Uterus (tissue), 4 donors: Measurements from ENCODE around the gene SLC17A4. TPM values are rescaled to one million over a fixed set of nuclear protein-coding genes. Genes with fewer than 3 reads are reported as not detected.

Experiments
- DNase-seq, 2 donors: peaks; one replicate each; pipeline ENCODE4 v3.0.0-alpha.2; 2019 to 2020
- H3K27ac ChIP-seq, 2 donors: fragments of 200-600 bp; sonication (generic); 1 replicate in 1 of 2; 2 replicates in 1 of 2; pipeline ENCODE4 v1.5.1; 2016 to 2018
- H3K27me3 ChIP-seq, 2 donors: fragments of 200-600 bp; sonication (generic); one replicate each; pipeline ENCODE4 v1.5.1; 2018 to 2019; ENCODE audit warnings: control low read depth in 1 of 2
- H3K36me3 ChIP-seq, 2 donors: fragments of 200-600 bp; sonication (generic); one replicate each; pipeline ENCODE4 v1.5.1; 2019; ENCODE audit warnings: control low read depth in 1 of 2
- H3K4me1 ChIP-seq, 2 donors: fragments of 200-600 bp; sonication (generic); one replicate each; pipeline ENCODE4 v1.5.1; 2018 to 2019; ENCODE audit warnings: control low read depth in 1 of 2
- H3K4me3 ChIP-seq, 2 donors: fragments of 200-600 bp; sonication (generic); 1 replicate in 1 of 2; 2 replicates in 1 of 2; pipeline ENCODE4 v1.5.1; 2018 to 2019; ENCODE audit warnings: mild to moderate bottlenecking in 1 of 2
- H3K9me3 ChIP-seq, 2 donors: fragments of 200-600 bp; sonication (generic); one replicate each; pipeline ENCODE4 v1.5.1; 2019; ENCODE audit warnings: control low read depth in 1 of 2
- CTCF ChIP-seq, 4 experiments: fragments of 200-600 bp in 2 of 4; fragments of 450-650 bp in 2 of 4; sonication (generic) in 2 of 4; IDR thresholded peaks; one replicate each; pipeline ENCODE4 v1.5.1; 2016 to 2019; ENCODE audit warnings: antibody characterized with exemption in 4 of 4, mild to moderate bottlenecking in 2 of 4, moderate library complexity in 1 of 4
- POLR2A ChIP-seq, 2 donors: fragments of 450-650 bp; IDR thresholded peaks; one replicate each; pipeline ENCODE4 v1.6.1; 2016; ENCODE audit warnings: antibody characterized with exemption in 2 of 2, mild to moderate bottlenecking in 1 of 2, moderate library complexity in 1 of 2
- intact Hi-C: fragments of 100-400 bp; cut with DNase I; formaldehyde crosslinking; loops from one replicate; pipeline ENCODE4 v1.15.1; 2023; ENCODE audit warnings: low total_unique reads
- total RNA-seq, 4 donors: library from RNA; depleted of rRNA in 3 of 4; stranded (reverse); fragments of >200 nt in 3 of 4; gene quantifications; one replicate each; pipeline versions ENCODE4 v1.1.0 to v1.2.4, GENCODE V29; 2014 to 2023
- donor health status: DM: yes; HTN: yes; CAD: no.

The SLC17A4 gene
- total RNA-seq, 4 donors from 2014 or later, result under 0.01 TPM; not detected in 3

GRCh38 chr6:25756382-25757363 lies 2.1 kb downstream of the SLC17A4 start:
- intact Hi-C loops, result no loop called here

GRCh38 chr6:25757936-25758642 lies 3.5 kb downstream of the SLC17A4 start:
- Histone ChIP-seq H3K4me3 (no peak overlapping the region), H3K27me3 (no peaks in the 10 kb centered on the region), H3K4me1 (no peaks in the 10 kb centered on the region), H3K9me3 (no peaks in the 10 kb centered on the region), H3K27ac (no peak overlapping the region), H3K36me3 (no peaks in the 10 kb centered on the region)
- TF ChIP-seq CTCF (IDR thresholded peaks at IDR 0.05), result no peak
- no peak for TF ChIP-seq POLR2A (IDR thresholded peaks at IDR 0.05)
- DNase-seq, result no peak
- intact Hi-C loops, result no loop called here

More at GRCh38 chr6:25756382-25757363, 2.1 kb downstream of the SLC17A4 start:
- DNase-seq, result no peak
- H3K4me3 ChIP-seq, result no peak overlapping the region
- no peak overlapping the region for H3K27ac ChIP-seq
- H3K27me3 ChIP-seq, result no peaks in the 10 kb centered on the region
- H3K4me1 ChIP-seq, result no peaks in the 10 kb centered on the region
- H3K36me3 ChIP-seq, result no peaks in the 10 kb centered on the region
- TF ChIP-seq POLR2A (IDR thresholded peaks at IDR 0.05) (no peak), CTCF (IDR thresholded peaks at IDR 0.05) (no peak)
- H3K9me3 ChIP-seq, result no peaks in the 10 kb centered on the region

GRCh38 chr6:25764611-25765010 lies 10.1 kb downstream of the SLC17A4 start:
- TF ChIP-seq CTCF (IDR thresholded peaks at IDR 0.05), result no peak
- TF ChIP-seq POLR2A (IDR thresholded peaks at IDR 0.05), result no peak
- DNase-seq, result no peak
- no peaks in the 10 kb centered on the region for H3K27me3 ChIP-seq
- no peak overlapping the region for H3K4me3 ChIP-seq
- H3K27ac ChIP-seq, result no peak overlapping the region
- H3K9me3 ChIP-seq, result no peaks in the 10 kb centered on the region
- intact Hi-C loops, result no loop called here
- H3K36me3 ChIP-seq, result no peaks in the 10 kb centered on the region
- no peaks in the 10 kb centered on the region for H3K4me1 ChIP-seq

GRCh38 chr6:25768566-25768965 lies 14.0 kb downstream of the SLC17A4 start:
- Histone ChIP-seq H3K4me1 (no peaks in the 10 kb centered on the region), H3K9me3 (no peaks in the 10 kb centered on the region), H3K4me3 (no peak overlapping the region), H3K36me3 (no peaks in the 10 kb centered on the region), H3K27ac (no peak overlapping the region), H3K27me3 (no peaks in the 10 kb centered on the region)
- no peak for DNase-seq
- intact Hi-C loops, result no loop called here
- TF ChIP-seq POLR2A (IDR thresholded peaks at IDR 0.05) (no peak), CTCF (IDR thresholded peaks at IDR 0.05) (no peak)

- Histone ChIP-seq H3K27ac (no peak overlapping the region), H3K4me1 (no peaks in the 10 kb centered on the region), H3K27me3 (no peaks in the 10 kb centered on the region), H3K9me3 (no peaks in the 10 kb centered on the region), H3K4me3 (no peak overlapping the region), H3K36me3 (no peaks in the 10 kb centered on the region)
- intact Hi-C loops, result no loop called here
- TF ChIP-seq CTCF (IDR thresholded peaks at IDR 0.05), result no peak
- TF ChIP-seq POLR2A (IDR thresholded peaks at IDR 0.05), result no peak
- DNase-seq, result no peak
Observed at GRCh38 chr6:25769983-25770382, 15.4 kb downstream of the SLC17A4 start.
